Testis (tissue), 3 donors: ENCODE data around the gene HIPK4. TPM values are rescaled to one million over a fixed set of nuclear protein-coding genes. Genes with fewer than 3 reads are reported as not detected.
A peak's percentile ranks its signal among the peaks of the same experiment; 100 is the strongest.

Experiments
- DNase-seq: peaks from one replicate; pipeline ENCODE4 v3.0.0-alpha.2; 2019
- H3K27ac ChIP-seq, 2 donors: fragments of 200-600 bp; sonication (generic); one replicate each; pipeline ENCODE4 v1.5.1; 2019
- H3K27me3 ChIP-seq: fragments of 200-600 bp; sonication (generic); one replicate; pipeline ENCODE4 v1.5.1; 2019
- H3K36me3 ChIP-seq: fragments of 200-600 bp; sonication (generic); one replicate; pipeline ENCODE4 v1.5.1; 2017; ENCODE audit warnings: low read depth; ENCODE audit errors: missing control alignments
- H3K4me1 ChIP-seq: fragments of 200-600 bp; sonication (generic); one replicate; pipeline ENCODE4 v1.5.1; 2019
- H3K4me3 ChIP-seq, 2 donors: fragments of 200-600 bp; sonication (generic); one replicate each; pipeline ENCODE4 v1.5.1; 2017 to 2019
- H3K9me3 ChIP-seq: fragments of 200-600 bp; sonication (generic); one replicate; pipeline ENCODE4 v1.5.1; 2017
- CTCF ChIP-seq, 3 experiments: fragments of 450-650 bp in 2 of 3; fragments of 200-600 bp in 1 of 3; sonication (generic) in 1 of 3; IDR thresholded peaks; one replicate each; pipeline ENCODE4 v1.5.1; 2016 to 2019; ENCODE audit warnings: antibody characterized with exemption in 3 of 3, mild to moderate bottlenecking in 2 of 3, moderate library complexity in 1 of 3
- POLR2A ChIP-seq: fragments of 450-650 bp; IDR thresholded peaks from one replicate; pipeline ENCODE4 v1.6.1; 2017; ENCODE audit warnings: antibody characterized with exemption, mild to moderate bottlenecking, moderate library complexity
- WGBS, 2 donors: methylation state at CpG; one replicate each; pipeline ENCODE4 v1.1.5; 2018; 5-methylcytosine and 5-hydroxymethylcytosine counted together
- intact Hi-C: fragments of 100-400 bp; cut with DNase I; formaldehyde crosslinking; loops from one replicate; pipeline ENCODE4 v1.15.1; 2023; ENCODE audit warnings: low total_unique reads
- polyA plus RNA-seq: library from polyadenylated mRNA; stranded (reverse); fragments of 350-450 nt; fragmentation: Illumina TruSeq; extraction: RNeasy Lipid Tissue Mini Kit (QIAGEN cat#74804); gene quantifications from one replicate; pipeline ENCODE4 v1.2.3, GENCODE V29; 2014; ENCODE audit warnings: low read depth, low replicate concordance; ENCODE audit not compliant: insufficient read depth
- total RNA-seq, 2 donors: library from RNA; depleted of rRNA; stranded (reverse); fragments of >200 nt; gene quantifications; one replicate each; pipeline ENCODE4 v1.2.3, GENCODE V29; 2016

The HIPK4 gene
- total and polyA plus RNA-seq, 3 donors from 2014 or later: 13.7 to 32.8 (median 30.3) TPM

GRCh38 chr19:40355975-40356680 is 33.9 kb downstream of the HIPK4 start:
- TF ChIP-seq CTCF (IDR thresholded peaks at IDR 0.05) (no peak), POLR2A (no peak)
- no peak for DNase-seq
- Histone ChIP-seq H3K27ac (no peak overlapping the region), H3K4me1 (no peaks in the 10 kb centered on the region), H3K9me3 (no peaks in the 10 kb centered on the region), H3K27me3 (no peaks in the 10 kb centered on the region), H3K4me3 (no peak overlapping the region), H3K36me3 (no peaks in the 10 kb centered on the region)
- 78 to 86% methylated on average over 9 of the region's 9 CpGs for WGBS, 2 donors
- intact Hi-C loops: no loop called here

- no peaks in the 10 kb centered on the region for H3K9me3 ChIP-seq
- intact Hi-C loops: no loop called here
- H3K27me3 ChIP-seq: no peaks in the 10 kb centered on the region
- H3K4me3 ChIP-seq: peak overlapping the region; percentile 74 to 76
- peak overlapping the region; percentile 10 to 81 for H3K27ac ChIP-seq
- DNase-seq: no peak
- TF ChIP-seq POLR2A (no peak), CTCF (IDR thresholded peaks at IDR 0.05) (no peak)
- peaks cover 6% of the 10 kb centered on the region for H3K4me1 ChIP-seq
- 10 to 12% methylated on average over 17 of the region's 17 CpGs for WGBS, 2 donors
- no peaks in the 10 kb centered on the region for H3K36me3 ChIP-seq
Observed at GRCh38 chr19:40348961-40349507, 40.9 kb downstream of the HIPK4 start.

- TF ChIP-seq CTCF (IDR thresholded peaks at IDR 0.05): peak in 2 of 3 experiments; percentile 12 to 44
- peak; percentile 18 for TF ChIP-seq POLR2A
- Histone ChIP-seq H3K4me1 (peaks cover 6% of the 10 kb centered on the region), H3K36me3 (no peaks in the 10 kb centered on the region), H3K27me3 (no peaks in the 10 kb centered on the region), H3K4me3 (peak within 1 kb of the TSS; percentile 74 to 76), H3K27ac (peak within 1 kb of the TSS; percentile 61 to 81), H3K9me3 (no peaks in the 10 kb centered on the region)
- intact Hi-C loops: no loop called here
- WGBS, 2 donors: 1% methylated on average over 25 to 59 of the region's 77 CpGs
- peak; percentile 100 for DNase-seq
Observed at GRCh38 chr19:40348125-40348913, 41.7 kb downstream of the HIPK4 start, which contains the start of the genes C19orf47 and PLD3. Gene C19orf47, minus strand, starts transcription at chr19:40348397. Its CDS starts 6,540 bp downstream, at chr19:40341857. Gene PLD3, plus strand, starts transcription at chr19:40348695. Its CDS starts 17,789 bp downstream, at chr19:40366484.

GRCh38 chr19:40344422-40344821 is 45.6 kb downstream of the HIPK4 start:
- Histone ChIP-seq H3K4me3 (no peak overlapping the region), H3K27me3 (no peaks in the 10 kb centered on the region), H3K36me3 (no peaks in the 10 kb centered on the region), H3K27ac (no peak overlapping the region), H3K9me3 (no peaks in the 10 kb centered on the region), H3K4me1 (peaks cover 11% of the 10 kb centered on the region)
- intact Hi-C loops: no loop called here
- no peak for DNase-seq
- 82 to 94% methylated on average over 7 of the region's 7 CpGs for WGBS, 2 donors
- TF ChIP-seq CTCF (IDR thresholded peaks at IDR 0.05): no peak
- TF ChIP-seq POLR2A: no peak
